ENCODE measurements around the gene FARS2. TPM values are rescaled to one million over a fixed set of nuclear protein-coding genes. Genes with fewer than 3 reads are reported as not detected.

FARS2 gene
- total RNA-seq, 2 donors from 2014 or later = 16.2 to 18.3 TPM

- DNase-seq = peak; percentile 90
- 35 to 47% methylated on average over 9 to 10 of the region's 10 CpGs for WGBS, 2 experiments (ENCODE audit: insufficient coverage in 1 of 2, insufficient read length in 1 of 2)
- H3K36me3 ChIP-seq (ENCODE audit: control insufficient read depth, insufficient read depth, low read length) = no peaks in the 10 kb centered on the region
- no peaks in the 10 kb centered on the region for H3K27me3 ChIP-seq (ENCODE audit: control insufficient read depth, insufficient read depth, low read length, poor library complexity, severe bottlenecking)
- H3K9me3 ChIP-seq (ENCODE audit: control insufficient read depth, low read length) = no peaks in the 10 kb centered on the region
- H3K4me3 ChIP-seq (ENCODE audit: low read length) = no peak overlapping the region
- TF ChIP-seq, protein P1, sequence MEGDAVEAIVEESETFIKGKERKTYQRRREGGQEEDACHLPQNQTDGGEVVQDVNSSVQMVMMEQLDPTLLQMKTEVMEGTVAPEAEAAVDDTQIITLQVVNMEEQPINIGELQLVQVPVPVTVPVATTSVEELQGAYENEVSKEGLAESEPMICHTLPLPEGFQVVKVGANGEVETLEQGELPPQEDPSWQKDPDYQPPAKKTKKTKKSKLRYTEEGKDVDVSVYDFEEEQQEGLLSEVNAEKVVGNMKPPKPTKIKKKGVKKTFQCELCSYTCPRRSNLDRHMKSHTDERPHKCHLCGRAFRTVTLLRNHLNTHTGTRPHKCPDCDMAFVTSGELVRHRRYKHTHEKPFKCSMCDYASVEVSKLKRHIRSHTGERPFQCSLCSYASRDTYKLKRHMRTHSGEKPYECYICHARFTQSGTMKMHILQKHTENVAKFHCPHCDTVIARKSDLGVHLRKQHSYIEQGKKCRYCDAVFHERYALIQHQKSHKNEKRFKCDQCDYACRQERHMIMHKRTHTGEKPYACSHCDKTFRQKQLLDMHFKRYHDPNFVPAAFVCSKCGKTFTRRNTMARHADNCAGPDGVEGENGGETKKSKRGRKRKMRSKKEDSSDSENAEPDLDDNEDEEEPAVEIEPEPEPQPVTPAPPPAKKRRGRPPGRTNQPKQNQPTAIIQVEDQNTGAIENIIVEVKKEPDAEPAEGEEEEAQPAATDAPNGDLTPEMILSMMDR (conservative IDR thresholded peaks at IDR 0.05) = peak; percentile 83
- H3K27ac Mint-ChIP-seq = no peak overlapping the region
- no peak overlapping the region for H3K27ac ChIP-seq (ENCODE audit: low read depth, low read length)
- no peaks in the 10 kb centered on the region for H3K27me3 Mint-ChIP-seq (ENCODE audit: insufficient read depth)
- H3K9ac ChIP-seq (ENCODE audit: extremely low read depth, low read length, poor library complexity, severe bottlenecking) = no peak overlapping the region
- H3K4me3 Mint-ChIP-seq = no peak overlapping the region
- no peaks in the 10 kb centered on the region for H3K9me3 Mint-ChIP-seq
- H3K4me1 ChIP-seq (ENCODE audit: control insufficient read depth, insufficient read depth, low read length) = no peaks in the 10 kb centered on the region
- H3K4me1 Mint-ChIP-seq = peaks cover 15% of the 10 kb centered on the region
- no peaks in the 10 kb centered on the region for H3K36me3 Mint-ChIP-seq (ENCODE audit: low read depth)
Measured at GRCh38 chr6:5302995-5303622, 41.8 kb downstream of the FARS2 start.

DNA sequence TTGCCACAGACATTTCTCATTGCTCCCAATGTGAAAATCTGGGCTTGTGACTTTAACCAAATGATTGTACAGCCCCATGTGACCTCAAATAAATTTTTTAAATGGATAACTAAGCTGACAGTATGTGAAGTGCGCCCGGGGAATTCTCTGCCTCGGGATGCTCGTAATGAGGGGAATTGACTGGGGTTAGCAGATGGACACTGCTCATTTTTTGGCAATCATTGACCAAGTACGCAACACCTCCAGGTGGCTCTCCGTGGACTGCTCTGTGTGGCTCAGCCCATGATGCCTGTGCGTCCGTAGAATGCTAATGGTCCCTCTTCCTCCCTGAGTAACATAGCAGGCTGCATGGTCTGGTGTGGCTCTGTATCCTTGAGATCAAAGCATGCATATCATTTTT, 42.4 kb downstream of the FARS2 start:
- WGBS, 2 experiments (ENCODE audit: insufficient coverage in 1 of 2, insufficient read length in 1 of 2) = 92 to 94% methylated on average over 8 of the region's 8 CpGs
- Mint-ChIP-seq H3K4me3 (no peak overlapping the region), H3K36me3 (ENCODE audit: low read depth) (no peaks in the 10 kb centered on the region), H3K27ac (no peak overlapping the region), H3K9me3 (no peaks in the 10 kb centered on the region), H3K4me1 (peaks cover 17% of the 10 kb centered on the region), H3K27me3 (ENCODE audit: insufficient read depth) (no peaks in the 10 kb centered on the region)
- Histone ChIP-seq H3K4me1 (ENCODE audit: control insufficient read depth, insufficient read depth, low read length) (no peaks in the 10 kb centered on the region), H3K4me3 (ENCODE audit: low read length) (no peak overlapping the region), H3K27me3 (ENCODE audit: control insufficient read depth, insufficient read depth, low read length, poor library complexity, severe bottlenecking) (no peaks in the 10 kb centered on the region), H3K36me3 (ENCODE audit: control insufficient read depth, insufficient read depth, low read length) (no peaks in the 10 kb centered on the region), H3K9ac (ENCODE audit: extremely low read depth, low read length, poor library complexity, severe bottlenecking) (no peak overlapping the region), H3K9me3 (ENCODE audit: control insufficient read depth, low read length) (no peaks in the 10 kb centered on the region), H3K27ac (ENCODE audit: low read depth, low read length) (no peak overlapping the region)
- DNase-seq = no peak
- TF ChIP-seq, protein P1 (conservative IDR thresholded peaks at IDR 0.05) = no peak

DNA sequence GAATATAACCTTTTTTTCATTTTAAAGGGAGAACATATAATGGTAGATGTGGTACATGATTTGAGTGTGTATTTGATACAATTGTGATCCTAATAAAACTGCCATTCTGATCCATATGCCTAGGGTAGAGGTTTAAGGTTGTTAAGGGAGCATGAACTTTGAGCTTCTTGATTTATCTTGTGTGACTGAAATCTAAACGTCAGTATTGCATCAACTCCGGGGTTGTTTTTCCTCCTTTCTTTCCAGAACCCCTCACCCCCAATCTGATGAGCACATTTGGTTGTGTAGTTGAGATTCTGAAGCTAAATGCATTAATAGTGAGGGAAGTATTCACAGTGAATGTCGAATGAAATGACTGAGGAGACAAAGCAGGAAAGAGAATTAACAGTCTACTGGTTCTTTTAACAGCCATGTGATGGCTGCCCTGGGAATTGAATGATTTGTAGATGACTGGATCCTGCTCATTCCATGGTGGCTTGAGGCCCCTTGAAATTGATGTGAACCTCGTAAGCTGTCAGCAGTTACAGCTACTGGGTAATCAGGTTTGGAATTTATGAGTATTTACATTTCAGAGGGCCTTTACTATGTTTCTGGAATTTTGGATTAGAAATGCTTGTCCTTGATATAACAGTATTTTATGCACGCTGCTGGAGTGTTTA, 44.8 kb downstream of the FARS2 start:
- Mint-ChIP-seq H3K36me3 (ENCODE audit: low read depth) (no peaks in the 10 kb centered on the region), H3K27ac (no peak overlapping the region), H3K4me3 (no peak overlapping the region), H3K9me3 (no peaks in the 10 kb centered on the region), H3K4me1 (peaks cover 17% of the 10 kb centered on the region), H3K27me3 (ENCODE audit: insufficient read depth) (no peaks in the 10 kb centered on the region)
- H3K4me1 ChIP-seq (ENCODE audit: control insufficient read depth, insufficient read depth, low read length) = no peaks in the 10 kb centered on the region
- no peaks in the 10 kb centered on the region for H3K9me3 ChIP-seq (ENCODE audit: control insufficient read depth, low read length)
- H3K27me3 ChIP-seq (ENCODE audit: control insufficient read depth, insufficient read depth, low read length, poor library complexity, severe bottlenecking) = no peaks in the 10 kb centered on the region
- TF ChIP-seq, protein P1 (conservative IDR thresholded peaks at IDR 0.05) = no peak
- H3K9ac ChIP-seq (ENCODE audit: extremely low read depth, low read length, poor library complexity, severe bottlenecking) = no peak overlapping the region
- H3K4me3 ChIP-seq (ENCODE audit: low read length) = no peak overlapping the region
- DNase-seq = no peak
- no peaks in the 10 kb centered on the region for H3K36me3 ChIP-seq (ENCODE audit: control insufficient read depth, insufficient read depth, low read length)
- no peak overlapping the region for H3K27ac ChIP-seq (ENCODE audit: low read depth, low read length)
- 77 to 90% methylated on average over 2 to 4 of the region's 5 CpGs for WGBS, 2 experiments (ENCODE audit: insufficient coverage in 1 of 2, insufficient read length in 1 of 2)
